Activated CD4-positive, alpha-beta T cell treated with anti-CD3 and anti-CD28 coated beads, Interleukin-2, amount 10 ng/mL, durations not matched to agents 7 days and 5 days (primary cell): ENCODE measurements around the gene TANGO6. TPM values are rescaled to one million over a fixed set of nuclear protein-coding genes. Genes with fewer than 3 reads are reported as not detected.
"Not testable (repeated sequence)": the region's sequence is repeated elsewhere in the genome, so short reads cannot be mapped to it uniquely, and the experiment has no call there.

ENCODE experiments used
- CTCF ChIA-PET: fragments of 350-600 bp; sonication (Branson Sonifier 250); formaldehyde crosslinking; loops from one replicate; lab custom pipeline; 2021; ENCODE audit warnings: antibody characterized with exemption; lab: Charles Lee
- POLR2A ChIA-PET: fragments of 350-600 bp; sonication (Branson Sonifier 250); formaldehyde crosslinking; loops from one replicate; lab custom pipeline; 2021; ENCODE audit warnings: antibody characterized with exemption; lab: Charles Lee
- DNase-seq: peaks from one replicate; pipeline ENCODE4 v3.0.0-alpha.2; 2020
- H3K27ac Mint-ChIP-seq: one replicate; pipeline ENCODE4 v1.8.0; 2021; ENCODE audit warnings: mild to moderate bottlenecking, moderate library complexity, mixed read lengths
- H3K27me3 Mint-ChIP-seq: one replicate; pipeline ENCODE4 v1.8.0; 2021; ENCODE audit warnings: mixed read lengths
- H3K36me3 Mint-ChIP-seq: one replicate; pipeline ENCODE4 v1.8.0; 2021; ENCODE audit warnings: low read depth, mixed read lengths
- H3K4me1 Mint-ChIP-seq: one replicate; pipeline ENCODE4 v1.8.0; 2021; ENCODE audit warnings: mixed read lengths
- H3K4me3 Mint-ChIP-seq: one replicate; pipeline ENCODE4 v1.8.0; 2021; ENCODE audit warnings: mild to moderate bottlenecking, moderate library complexity, mixed read lengths
- H3K9me3 Mint-ChIP-seq: one replicate; pipeline ENCODE4 v1.8.0; 2021; ENCODE audit warnings: mixed read lengths
- total RNA-seq, 2 experiments: library from RNA; stranded (reverse); gene quantifications; one replicate each; pipeline ENCODE4 v1.2.3, GENCODE V29; 2021

Gene TANGO6
- total RNA-seq, 2 experiments from 2014 or later = 24.3 to 27.4 TPM

DNA sequence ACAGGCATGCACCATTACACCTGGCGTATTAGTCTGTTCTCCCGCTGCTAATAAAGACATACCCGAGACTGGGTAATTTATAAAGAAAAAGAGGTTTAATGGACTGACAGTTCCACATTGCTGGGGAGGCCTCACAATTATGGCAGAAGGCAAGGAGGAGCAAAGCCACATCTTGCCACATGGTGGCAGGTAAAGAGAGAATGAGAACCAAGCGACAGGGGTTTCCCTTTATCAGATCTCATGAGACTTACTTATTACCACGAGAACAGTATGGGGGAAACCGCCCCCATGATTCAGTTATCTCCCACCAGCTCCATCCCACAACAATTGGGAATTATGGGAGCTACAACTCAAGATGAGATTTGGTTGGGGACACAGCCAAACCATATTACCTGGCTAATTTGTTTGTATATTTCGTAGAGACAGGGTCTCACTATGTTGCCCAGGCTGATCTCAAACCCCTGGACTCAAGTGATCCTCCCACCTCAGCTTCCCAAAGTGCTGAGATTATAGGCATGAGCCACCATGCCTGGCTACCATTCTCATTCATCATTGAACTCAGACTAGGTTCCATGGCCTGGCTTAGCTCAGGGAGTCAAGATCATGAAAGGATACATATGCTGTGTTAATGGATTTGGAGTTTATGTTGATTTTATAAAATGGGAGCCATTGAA is 147.0 kb downstream of the TANGO6 start:
- H3K9me3 Mint-ChIP-seq, DNase-seq, POLR2A ChIA-PET, H3K4me1 Mint-ChIP-seq, H3K27me3 Mint-ChIP-seq, H3K4me3 Mint-ChIP-seq, H3K36me3 Mint-ChIP-seq, H3K27ac Mint-ChIP-seq: not testable (repeated sequence)
- CTCF ChIA-PET = interaction anchor here (0.6 kb wide), 2 partner anchors 57 to 282 kb away, joined by 3 to 4 read pairs; no protein-coding TSS in a partner anchor

DNA sequence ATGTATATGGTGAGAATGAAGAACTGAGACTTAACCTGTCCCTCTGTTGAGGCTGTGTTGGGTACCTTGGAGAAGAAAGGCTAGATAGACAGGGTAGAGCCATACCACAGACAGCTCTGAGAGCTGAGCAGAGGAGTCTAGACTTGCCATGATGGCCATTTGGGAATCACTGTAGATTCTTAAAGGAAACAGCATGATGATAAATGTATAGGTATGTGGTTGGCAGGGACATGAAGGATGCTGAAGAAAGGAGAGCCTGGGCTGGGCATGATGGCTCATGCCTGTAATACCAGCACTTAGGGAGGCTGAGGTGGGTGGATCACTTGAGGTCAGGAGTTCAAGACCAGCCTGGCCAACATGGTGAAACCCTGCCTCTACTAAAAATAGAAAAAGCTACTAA is 147.7 kb downstream of the TANGO6 start:
- H3K27ac Mint-ChIP-seq = no peak overlapping the region
- no peaks in the 10 kb centered on the region for H3K27me3 Mint-ChIP-seq
- DNase-seq = no peak
- no peaks in the 10 kb centered on the region for H3K9me3 Mint-ChIP-seq
- ChIA-PET POLR2A (no interaction called here), CTCF (interaction anchor here (0.6 to 1.0 kb wide), 2 partner anchors 12 to 14 kb away, joined by 3 read pairs; no protein-coding TSS in a partner anchor)
- no peaks in the 10 kb centered on the region for H3K4me1 Mint-ChIP-seq
- H3K36me3 Mint-ChIP-seq = peaks cover 2% of the 10 kb centered on the region
- no peak overlapping the region for H3K4me3 Mint-ChIP-seq

DNA sequence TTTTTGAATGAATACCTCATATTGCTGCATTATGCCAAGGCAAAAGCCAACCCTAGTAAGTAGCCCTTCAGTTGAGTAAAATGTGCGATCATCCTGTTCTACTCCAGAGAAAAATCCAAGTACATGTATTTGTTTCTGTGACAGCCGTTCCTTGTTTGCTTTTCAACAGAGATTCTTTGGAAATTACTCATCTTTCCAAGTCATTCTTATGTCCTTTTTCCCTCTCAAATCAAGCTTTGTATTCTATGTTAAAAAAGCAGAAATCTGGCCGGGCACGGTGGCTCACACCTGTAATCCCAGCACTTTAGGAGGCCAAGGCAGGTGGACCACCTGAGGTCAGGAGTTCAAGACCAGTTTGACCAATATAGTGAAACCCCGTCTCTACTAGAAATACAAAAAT is 149.2 kb downstream of the TANGO6 start:
- Mint-ChIP-seq H3K27ac (no peak overlapping the region), H3K4me3 (no peak overlapping the region), H3K9me3 (no peaks in the 10 kb centered on the region), H3K4me1 (no peaks in the 10 kb centered on the region), H3K27me3 (no peaks in the 10 kb centered on the region), H3K36me3 (peaks cover 7% of the 10 kb centered on the region)
- ChIA-PET CTCF (no interaction called here), POLR2A (no interaction called here)
- DNase-seq = no peak

DNA sequence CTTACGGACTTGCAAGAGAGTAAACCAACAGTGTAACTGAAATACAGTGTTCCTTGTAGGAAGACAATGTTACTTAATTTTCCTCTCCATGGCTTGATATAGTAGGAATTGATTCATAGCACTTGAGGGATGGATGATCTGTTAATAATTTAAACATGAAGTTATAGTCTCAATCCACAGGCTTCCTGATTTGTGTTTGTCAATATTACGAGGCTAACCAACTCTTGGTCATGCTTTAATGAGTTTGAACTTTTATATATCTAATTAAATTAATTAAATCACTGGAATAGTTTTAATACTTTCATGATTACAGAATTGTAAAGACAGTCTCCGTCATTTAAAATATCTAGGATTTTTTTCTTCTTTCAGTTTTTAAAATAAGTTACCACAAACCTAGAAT is 150.1 kb downstream of the TANGO6 start:
- no peaks in the 10 kb centered on the region for H3K9me3 Mint-ChIP-seq
- no peaks in the 10 kb centered on the region for H3K4me1 Mint-ChIP-seq
- H3K27ac Mint-ChIP-seq = no peak overlapping the region
- ChIA-PET CTCF (no interaction called here), POLR2A (no interaction called here)
- no peak for DNase-seq
- peaks cover 7% of the 10 kb centered on the region for H3K36me3 Mint-ChIP-seq
- no peaks in the 10 kb centered on the region for H3K27me3 Mint-ChIP-seq
- no peak overlapping the region for H3K4me3 Mint-ChIP-seq

DNA sequence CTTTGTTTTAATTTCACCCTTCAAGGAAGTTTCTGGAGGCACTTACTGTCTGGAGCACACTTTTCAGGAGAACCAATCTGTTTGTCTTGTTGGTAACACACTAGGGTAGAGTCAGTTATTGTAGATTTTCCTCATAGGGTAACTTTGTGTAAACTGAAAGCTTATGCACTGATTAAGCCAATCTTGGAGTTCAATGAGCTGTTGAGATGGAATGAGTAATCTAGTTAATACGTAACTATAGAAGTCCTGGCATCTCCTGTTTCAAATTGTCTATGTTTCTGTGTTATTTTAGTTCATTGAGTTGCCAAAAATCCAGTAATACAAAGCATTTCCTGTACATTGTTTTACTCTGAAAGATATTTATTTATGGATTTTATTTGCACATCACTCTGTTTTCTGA is 150.6 kb downstream of the TANGO6 start:
- ChIA-PET CTCF (no interaction called here), POLR2A (no interaction called here)
- H3K36me3 Mint-ChIP-seq = peaks cover 7% of the 10 kb centered on the region
- no peaks in the 10 kb centered on the region for H3K27me3 Mint-ChIP-seq
- no peak for DNase-seq
- no peak overlapping the region for H3K27ac Mint-ChIP-seq
- H3K4me3 Mint-ChIP-seq = no peak overlapping the region
- H3K4me1 Mint-ChIP-seq = no peaks in the 10 kb centered on the region
- H3K9me3 Mint-ChIP-seq = no peaks in the 10 kb centered on the region

DNA sequence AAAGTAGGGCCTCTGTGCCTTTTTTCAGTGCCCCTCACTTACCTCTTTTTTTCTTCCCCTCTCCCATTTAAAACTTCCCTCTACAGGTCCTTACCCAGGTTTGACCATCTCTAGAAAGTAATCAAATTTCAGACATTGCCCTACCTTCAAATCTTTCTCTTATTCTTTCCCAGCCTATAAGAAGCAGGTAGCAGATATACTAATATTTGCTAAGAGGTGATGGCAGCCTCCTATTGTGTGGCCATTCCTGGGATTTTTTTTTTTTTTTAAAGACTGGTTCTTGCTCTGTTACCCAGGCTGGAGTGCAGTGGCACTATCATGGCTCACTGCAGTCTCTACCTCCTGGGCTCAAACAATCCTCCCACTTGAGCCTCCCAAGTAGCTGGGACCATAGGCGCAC is 151.0 kb downstream of the TANGO6 start:
- no peak for DNase-seq
- no peaks in the 10 kb centered on the region for H3K9me3 Mint-ChIP-seq
- H3K27ac Mint-ChIP-seq = no peak overlapping the region
- peaks cover 7% of the 10 kb centered on the region for H3K36me3 Mint-ChIP-seq
- H3K27me3 Mint-ChIP-seq = no peaks in the 10 kb centered on the region
- ChIA-PET CTCF (no interaction called here), POLR2A (no interaction called here)
- H3K4me3 Mint-ChIP-seq = no peak overlapping the region
- H3K4me1 Mint-ChIP-seq = no peaks in the 10 kb centered on the region

DNA sequence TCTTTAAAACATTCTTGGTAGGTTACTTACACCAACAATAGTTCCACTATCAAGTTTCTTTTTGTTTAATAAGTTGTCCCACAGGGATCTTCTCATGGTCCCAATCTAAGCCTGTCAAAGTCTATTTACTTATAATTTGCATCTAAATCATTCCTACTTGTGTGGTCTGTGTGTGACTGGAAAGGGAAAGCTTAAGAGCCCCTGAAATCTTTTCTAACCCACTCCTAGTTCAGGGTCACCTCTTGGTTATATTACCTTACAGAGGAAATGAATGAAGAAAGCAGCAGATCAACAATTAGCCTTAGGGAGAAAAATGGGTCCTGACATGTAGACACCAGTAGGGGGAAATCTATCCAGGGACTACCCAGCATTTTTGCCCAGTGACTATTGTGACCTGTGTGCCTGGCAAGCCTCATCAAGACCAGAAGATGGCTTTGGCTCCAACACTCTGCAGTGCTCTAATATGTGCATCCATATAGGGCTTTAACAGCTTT is 151.7 kb downstream of the TANGO6 start:
- CTCF ChIA-PET = no interaction called here
- H3K27me3 Mint-ChIP-seq = no peaks in the 10 kb centered on the region
- H3K36me3 Mint-ChIP-seq = peaks cover 7% of the 10 kb centered on the region
- DNase-seq = no peak
- H3K4me1 Mint-ChIP-seq = no peaks in the 10 kb centered on the region
- H3K9me3 Mint-ChIP-seq = no peaks in the 10 kb centered on the region
- no peak overlapping the region for H3K4me3 Mint-ChIP-seq
- POLR2A ChIA-PET = no interaction called here
- no peak overlapping the region for H3K27ac Mint-ChIP-seq

DNA sequence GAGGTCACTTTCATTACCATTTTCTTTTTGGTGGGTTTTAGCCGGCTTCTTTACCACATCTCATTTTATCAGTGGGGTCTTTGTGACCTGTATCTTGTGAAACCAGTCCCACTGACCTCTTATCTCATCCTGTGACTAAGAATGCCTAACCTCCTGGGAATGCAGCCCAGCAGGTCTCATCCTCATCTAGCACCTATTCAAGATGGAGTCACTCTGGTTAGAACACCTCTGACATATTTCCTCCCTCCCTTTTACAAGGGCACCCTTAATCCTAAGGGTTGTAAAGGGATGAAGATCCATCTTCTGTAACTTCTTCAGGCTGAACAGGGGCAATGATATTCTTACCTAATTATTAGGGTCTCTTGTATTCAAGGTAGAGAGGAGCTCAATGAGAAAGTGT is 154.2 kb downstream of the TANGO6 start:
- POLR2A ChIA-PET = no interaction called here
- no peaks in the 10 kb centered on the region for H3K4me1 Mint-ChIP-seq

DNA sequence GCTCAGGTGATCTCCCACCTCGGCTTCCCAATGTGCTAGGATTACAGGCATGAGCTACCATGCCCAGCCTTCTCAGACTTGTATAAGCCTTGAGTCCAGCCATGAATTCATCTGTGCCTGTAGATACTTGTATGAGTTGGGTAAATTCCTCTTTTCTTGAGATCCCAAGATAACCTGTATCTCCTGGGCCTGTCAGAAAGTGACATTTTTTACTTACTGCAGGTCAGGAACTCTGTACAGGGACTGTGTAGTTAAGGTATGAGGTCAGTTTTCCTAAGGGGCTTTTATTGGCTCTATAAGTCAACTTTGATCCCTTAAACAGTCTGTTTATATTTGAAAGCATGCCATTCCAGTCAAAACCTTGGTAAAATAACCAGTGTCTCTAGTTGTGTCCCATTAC is 155.8 kb downstream of the TANGO6 start:
- Mint-ChIP-seq H3K27me3 (no peaks in the 10 kb centered on the region), H3K36me3 (peaks cover 25% of the 10 kb centered on the region), H3K4me1 (no peaks in the 10 kb centered on the region), H3K9me3 (peaks cover 19% of the 10 kb centered on the region), H3K4me3 (no peak overlapping the region), H3K27ac (no peak overlapping the region)
- POLR2A ChIA-PET = interaction anchor here (0.6 kb wide), 1 partner anchor 83 kb away, joined by 4 read pairs; no protein-coding TSS in a partner anchor
- DNase-seq = no peak
- CTCF ChIA-PET = interaction anchor here (0.8 kb wide), 1 partner anchor 15 kb away, joined by 3 read pairs; no protein-coding TSS in a partner anchor

More for the DNA sequence above, 154.2 kb downstream of the TANGO6 start:
- CTCF ChIA-PET = interaction anchor here (0.6 kb wide), 1 partner anchor 275 kb away, joined by 4 read pairs; no protein-coding TSS in a partner anchor
- H3K36me3 Mint-ChIP-seq = peaks cover 18% of the 10 kb centered on the region
- peaks cover 10% of the 10 kb centered on the region for H3K9me3 Mint-ChIP-seq
- no peak for DNase-seq
- no peak overlapping the region for H3K4me3 Mint-ChIP-seq
- no peaks in the 10 kb centered on the region for H3K27me3 Mint-ChIP-seq
- no peak overlapping the region for H3K27ac Mint-ChIP-seq

DNA sequence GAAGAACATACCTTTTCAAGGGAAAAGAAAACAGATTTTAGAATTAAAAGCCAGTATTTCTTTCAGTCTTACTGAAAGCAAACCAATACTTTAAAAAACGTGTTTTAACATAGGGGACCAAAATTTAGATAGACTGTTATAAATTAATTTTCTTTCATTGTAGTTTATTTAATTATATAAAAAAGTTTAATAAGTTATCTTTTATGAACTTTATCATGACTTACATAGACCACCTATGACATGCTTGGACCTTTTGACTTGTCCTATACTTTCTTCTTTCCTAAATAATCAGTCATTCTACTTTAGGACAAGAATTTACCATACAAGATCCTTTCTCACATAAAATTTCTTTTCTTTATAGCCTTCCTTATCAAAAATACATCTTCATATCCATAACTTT is 160.2 kb downstream of the TANGO6 start:
- H3K4me1 Mint-ChIP-seq = no peaks in the 10 kb centered on the region
- DNase-seq = no peak
- H3K4me3 Mint-ChIP-seq = no peak overlapping the region
- H3K9me3 Mint-ChIP-seq = peaks cover 22% of the 10 kb centered on the region
- no peak overlapping the region for H3K27ac Mint-ChIP-seq
- POLR2A ChIA-PET = no interaction called here
- CTCF ChIA-PET = interaction anchor here (0.6 to 0.7 kb wide), 3 partner anchors 12 to 326 kb away, joined by 3 read pairs; no protein-coding TSS in a partner anchor
- H3K36me3 Mint-ChIP-seq = peaks cover 25% of the 10 kb centered on the region
- H3K27me3 Mint-ChIP-seq = no peaks in the 10 kb centered on the region

DNA sequence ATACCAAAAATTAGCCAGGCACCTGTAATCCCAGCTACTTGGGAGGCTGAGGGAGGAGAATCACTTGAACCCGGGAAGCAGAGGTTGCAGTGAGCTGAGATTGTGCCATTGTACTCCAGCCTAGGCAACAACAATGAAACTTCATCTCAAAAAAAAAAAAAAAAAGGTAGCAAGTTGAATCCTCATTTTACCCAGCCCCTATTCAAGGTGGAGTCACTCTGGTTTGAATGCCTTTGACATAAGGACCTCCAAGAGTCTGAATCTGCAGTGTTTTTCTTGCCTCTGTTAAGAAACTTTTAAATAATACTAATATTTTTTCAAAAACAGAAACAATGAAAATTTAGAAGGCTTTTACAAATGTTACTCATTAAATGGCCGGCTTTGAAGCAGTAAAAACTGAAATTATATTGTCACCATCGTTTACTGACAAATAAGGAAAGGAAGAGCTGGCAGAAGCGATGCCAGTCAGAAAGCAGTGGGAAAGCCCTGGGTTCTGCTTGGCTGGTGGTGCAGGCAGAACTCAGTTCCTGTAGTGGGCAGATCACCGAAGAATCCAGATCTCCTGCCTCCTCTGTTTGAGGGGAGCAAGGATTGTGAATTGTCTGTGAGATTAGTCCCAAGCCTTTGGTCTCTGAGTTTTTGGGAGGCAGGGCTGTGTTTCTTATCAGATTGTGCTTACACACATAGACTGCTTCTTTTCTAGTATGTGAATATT is 162.5 kb downstream of the TANGO6 start:
- Mint-ChIP-seq H3K4me3 (no peak overlapping the region), H3K27me3 (no peaks in the 10 kb centered on the region), H3K4me1 (no peaks in the 10 kb centered on the region), H3K9me3 (peaks cover 22% of the 10 kb centered on the region), H3K36me3 (peaks cover 25% of the 10 kb centered on the region), H3K27ac (no peak overlapping the region)
- POLR2A ChIA-PET = no interaction called here
- DNase-seq = no peak
- CTCF ChIA-PET = interaction anchor here (0.7 kb wide), 2 partner anchors 15 to 158 kb away, joined by 3 to 4 read pairs; no protein-coding TSS in a partner anchor

DNA sequence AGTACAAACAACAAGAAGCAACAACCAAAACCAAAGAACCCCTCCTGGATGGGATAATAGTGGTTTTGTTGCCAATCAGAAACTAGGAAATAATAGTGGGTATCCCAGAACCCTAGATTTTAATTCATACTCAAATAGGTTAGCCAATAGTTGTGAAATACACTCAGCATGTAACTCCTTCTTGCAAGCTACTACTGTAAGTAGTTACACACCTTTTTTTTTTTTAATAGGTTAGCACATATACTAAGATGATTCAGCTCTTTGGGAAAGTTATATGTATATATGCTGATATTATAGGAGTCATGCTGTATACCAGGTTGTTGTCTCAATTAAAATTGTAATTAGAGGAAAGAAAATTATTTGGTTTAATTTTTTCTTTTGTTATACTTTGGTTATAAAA is 169.6 kb downstream of the TANGO6 start:
- no peaks in the 10 kb centered on the region for H3K9me3 Mint-ChIP-seq
- H3K4me3 Mint-ChIP-seq = no peak overlapping the region
- H3K27me3 Mint-ChIP-seq = no peaks in the 10 kb centered on the region
- CTCF ChIA-PET = interaction anchor here (0.7 kb wide), 1 partner anchor 13 kb away, joined by 3 read pairs; no protein-coding TSS in a partner anchor
- no peak for DNase-seq
- peaks cover 1% of the 10 kb centered on the region for H3K4me1 Mint-ChIP-seq
- H3K36me3 Mint-ChIP-seq = no peaks in the 10 kb centered on the region
- POLR2A ChIA-PET = no interaction called here
- no peak overlapping the region for H3K27ac Mint-ChIP-seq

DNA sequence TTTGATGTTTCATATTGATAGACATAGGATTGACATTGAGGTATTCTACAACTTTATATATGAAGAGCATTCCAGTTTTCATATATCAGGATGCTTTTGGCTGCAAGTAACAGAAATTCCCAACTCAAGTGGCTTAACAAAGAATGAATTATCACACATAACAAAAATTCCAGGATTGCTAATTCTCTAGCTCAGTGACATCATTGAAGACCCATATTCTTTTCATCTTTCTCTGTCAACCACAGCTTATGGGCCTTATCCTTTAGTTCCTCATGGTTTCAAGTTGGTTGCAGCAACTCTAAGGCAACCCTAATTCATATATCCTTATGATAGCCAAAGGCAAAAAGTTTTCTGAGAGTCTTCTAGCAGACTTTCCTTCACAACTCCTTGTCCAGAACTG is 170.7 kb downstream of the TANGO6 start:
- Mint-ChIP-seq H3K36me3 (no peaks in the 10 kb centered on the region), H3K9me3 (no peaks in the 10 kb centered on the region), H3K4me3 (no peak overlapping the region), H3K27me3 (no peaks in the 10 kb centered on the region), H3K4me1 (peaks cover 1% of the 10 kb centered on the region), H3K27ac (no peak overlapping the region)
- CTCF ChIA-PET = interaction anchor here (1.0 kb wide), 1 partner anchor 15 kb away, joined by 3 read pairs; no protein-coding TSS in a partner anchor
- DNase-seq = no peak
- POLR2A ChIA-PET = no interaction called here
